Measurements from ENCODE around the gene ZNF366.

ZNF366 gene

GRCh38 chr5:72543811-72544210, 36.6 kb upstream of the ZNF366 start:
- ChIA-PET POLR2A (no interaction called here), CTCF (no interaction called here)
- DNase-seq (ENCODE audit: extremely low spot score), result no peak
- TF ChIP-seq, protein P1, sequence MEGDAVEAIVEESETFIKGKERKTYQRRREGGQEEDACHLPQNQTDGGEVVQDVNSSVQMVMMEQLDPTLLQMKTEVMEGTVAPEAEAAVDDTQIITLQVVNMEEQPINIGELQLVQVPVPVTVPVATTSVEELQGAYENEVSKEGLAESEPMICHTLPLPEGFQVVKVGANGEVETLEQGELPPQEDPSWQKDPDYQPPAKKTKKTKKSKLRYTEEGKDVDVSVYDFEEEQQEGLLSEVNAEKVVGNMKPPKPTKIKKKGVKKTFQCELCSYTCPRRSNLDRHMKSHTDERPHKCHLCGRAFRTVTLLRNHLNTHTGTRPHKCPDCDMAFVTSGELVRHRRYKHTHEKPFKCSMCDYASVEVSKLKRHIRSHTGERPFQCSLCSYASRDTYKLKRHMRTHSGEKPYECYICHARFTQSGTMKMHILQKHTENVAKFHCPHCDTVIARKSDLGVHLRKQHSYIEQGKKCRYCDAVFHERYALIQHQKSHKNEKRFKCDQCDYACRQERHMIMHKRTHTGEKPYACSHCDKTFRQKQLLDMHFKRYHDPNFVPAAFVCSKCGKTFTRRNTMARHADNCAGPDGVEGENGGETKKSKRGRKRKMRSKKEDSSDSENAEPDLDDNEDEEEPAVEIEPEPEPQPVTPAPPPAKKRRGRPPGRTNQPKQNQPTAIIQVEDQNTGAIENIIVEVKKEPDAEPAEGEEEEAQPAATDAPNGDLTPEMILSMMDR (IDR thresholded peaks at IDR 0.05; ENCODE audit: control extremely low read depth, extremely low read depth, low read depth, missing control alignments), result no peak

DNA sequence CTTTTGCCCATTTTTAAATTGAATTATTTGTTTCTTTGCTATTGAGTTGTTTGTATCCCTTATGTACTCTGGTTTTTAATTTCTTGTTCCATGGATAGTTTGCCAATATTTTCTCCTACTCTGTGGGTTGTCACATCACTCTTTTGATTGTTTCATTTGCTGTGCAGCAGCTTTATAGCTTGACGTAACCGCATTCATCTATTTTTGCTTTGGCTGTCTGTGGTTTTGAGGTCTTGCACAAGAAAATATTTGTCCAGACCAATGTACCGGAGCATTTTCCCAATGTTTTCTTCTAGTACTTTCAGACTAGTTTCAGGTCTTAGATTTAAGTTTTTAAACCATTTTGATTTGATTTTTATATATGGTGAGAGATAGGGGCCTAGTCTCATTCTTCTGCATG, 36.2 kb upstream of the ZNF366 start:
- POLR2A ChIA-PET, result no interaction called here
- no peak for DNase-seq (ENCODE audit: extremely low spot score)
- TF ChIP-seq, protein P1 (IDR thresholded peaks at IDR 0.05; ENCODE audit: control extremely low read depth, extremely low read depth, low read depth, missing control alignments), result no peak
- CTCF ChIA-PET, result no interaction called here

GRCh38 chr5:72542695-72543094, 35.5 kb upstream of the ZNF366 start:
- CTCF ChIA-PET, result interaction anchor here (1.2 to 1.9 kb wide), 4 partner anchors 13 to 177 kb away, joined by 3 to 9 read pairs (median 6); no protein-coding TSS in a partner anchor
- no peak for DNase-seq (ENCODE audit: extremely low spot score)
- TF ChIP-seq, protein P1 (IDR thresholded peaks at IDR 0.05; ENCODE audit: control extremely low read depth, extremely low read depth, low read depth, missing control alignments), result no peak
- POLR2A ChIA-PET, result no interaction called here

DNA sequence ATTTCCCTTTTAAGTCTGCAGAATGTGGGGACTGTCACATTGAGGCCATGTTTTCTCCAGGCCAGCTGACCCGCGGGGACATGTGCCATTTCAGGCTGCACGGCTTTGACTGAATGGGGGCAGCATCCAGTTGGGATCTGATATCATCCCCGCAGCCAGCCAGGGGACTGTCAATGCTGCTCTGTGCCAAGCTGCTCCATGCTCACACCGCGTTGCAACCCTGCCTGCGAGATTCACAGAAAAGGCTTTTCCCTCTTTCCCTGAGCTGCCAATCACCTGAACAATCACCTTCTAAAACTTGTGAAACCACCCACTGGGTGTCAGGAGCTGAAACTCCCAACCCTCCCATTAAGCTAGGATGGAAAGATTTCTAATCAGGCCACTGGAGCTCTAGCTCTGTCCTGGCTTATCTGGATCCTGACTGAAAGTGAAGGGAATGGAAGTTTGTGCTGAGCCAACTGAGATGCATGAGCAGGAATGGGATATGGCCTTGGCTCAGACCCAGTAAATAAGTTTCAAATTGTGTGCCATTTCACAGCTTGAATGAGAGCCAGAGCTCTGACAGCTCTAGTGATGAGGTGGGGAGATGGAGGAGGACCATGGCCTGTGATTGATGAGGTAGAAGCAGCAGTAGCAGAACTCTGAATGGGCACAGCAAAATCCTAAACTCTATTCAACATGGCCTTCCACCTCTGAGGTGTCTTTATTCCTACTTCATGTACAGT, 34.5 kb upstream of the ZNF366 start:
- TF ChIP-seq, protein P1 (IDR thresholded peaks at IDR 0.05; ENCODE audit: control extremely low read depth, extremely low read depth, low read depth, missing control alignments), result no peak
- ChIA-PET CTCF (interaction anchor here (1.2 to 1.9 kb wide), 4 partner anchors 14 to 176 kb away, joined by 3 to 9 read pairs (median 6); no protein-coding TSS in a partner anchor), POLR2A (no interaction called here)
- no peak for DNase-seq (ENCODE audit: extremely low spot score)

GRCh38 chr5:72540759-72541438, 33.7 kb upstream of the ZNF366 start:
- no peak for DNase-seq (ENCODE audit: extremely low spot score)
- POLR2A ChIA-PET, result no interaction called here
- TF ChIP-seq, protein P1 (IDR thresholded peaks at IDR 0.05; ENCODE audit: control extremely low read depth, extremely low read depth, low read depth, missing control alignments), result no peak
- CTCF ChIA-PET, result interaction anchor here (1.5 to 1.9 kb wide), 3 partner anchors 15 to 175 kb away, joined by 6 to 9 read pairs (median 6); no protein-coding TSS in a partner anchor

GRCh38 chr5:72539726-72540125, 32.5 kb upstream of the ZNF366 start:
- DNase-seq (ENCODE audit: extremely low spot score), result no peak
- ChIA-PET CTCF (interaction anchor here (1.0 kb wide), 1 partner anchor 17 kb away, joined by 3 read pairs; no protein-coding TSS in a partner anchor), POLR2A (no interaction called here)
- TF ChIP-seq, protein P1 (IDR thresholded peaks at IDR 0.05; ENCODE audit: control extremely low read depth, extremely low read depth, low read depth, missing control alignments), result no peak

Measured in GM10248 (cell line).